Measurements from ENCODE around the gene CLIP2.

Gene CLIP2

GRCh38 chr7:74455291-74455804 lies 166.1 kb downstream of the CLIP2 start:
- peaks cover 57% of the 10 kb centered on the region for H3K79me2 ChIP-seq (ENCODE audit: low read length)
- H4K20me1 ChIP-seq (ENCODE audit: insufficient read depth, low read length), result no peaks in the 10 kb centered on the region
- no peak overlapping the region for H3K4me3 ChIP-seq (ENCODE audit: low read length)
- H3K4me2 ChIP-seq (ENCODE audit: low read depth, low read length), result no peak overlapping the region
- no peaks in the 10 kb centered on the region for H3K9me2 ChIP-seq (replicated peaks; ENCODE audit: insufficient read depth, low read length)
- DNase-seq, result no peak
- no peak overlapping the region for H3K9ac ChIP-seq (ENCODE audit: low read length)
- peaks cover 9% of the 10 kb centered on the region for H3F3A ChIP-seq (ENCODE audit: insufficient read depth, low read length)
- TF ChIP-seq EZH2 (optimal IDR thresholded peaks at IDR 0.05; ENCODE audit: low read depth, low read length), result no peak
- TF ChIP-seq EZH2phosphoT487 (IDR thresholded peaks at IDR 0.05; ENCODE audit: low read length), result no peak
- TF ChIP-seq, protein P1, sequence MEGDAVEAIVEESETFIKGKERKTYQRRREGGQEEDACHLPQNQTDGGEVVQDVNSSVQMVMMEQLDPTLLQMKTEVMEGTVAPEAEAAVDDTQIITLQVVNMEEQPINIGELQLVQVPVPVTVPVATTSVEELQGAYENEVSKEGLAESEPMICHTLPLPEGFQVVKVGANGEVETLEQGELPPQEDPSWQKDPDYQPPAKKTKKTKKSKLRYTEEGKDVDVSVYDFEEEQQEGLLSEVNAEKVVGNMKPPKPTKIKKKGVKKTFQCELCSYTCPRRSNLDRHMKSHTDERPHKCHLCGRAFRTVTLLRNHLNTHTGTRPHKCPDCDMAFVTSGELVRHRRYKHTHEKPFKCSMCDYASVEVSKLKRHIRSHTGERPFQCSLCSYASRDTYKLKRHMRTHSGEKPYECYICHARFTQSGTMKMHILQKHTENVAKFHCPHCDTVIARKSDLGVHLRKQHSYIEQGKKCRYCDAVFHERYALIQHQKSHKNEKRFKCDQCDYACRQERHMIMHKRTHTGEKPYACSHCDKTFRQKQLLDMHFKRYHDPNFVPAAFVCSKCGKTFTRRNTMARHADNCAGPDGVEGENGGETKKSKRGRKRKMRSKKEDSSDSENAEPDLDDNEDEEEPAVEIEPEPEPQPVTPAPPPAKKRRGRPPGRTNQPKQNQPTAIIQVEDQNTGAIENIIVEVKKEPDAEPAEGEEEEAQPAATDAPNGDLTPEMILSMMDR (IDR thresholded peaks at IDR 0.05; ENCODE audit: low read length), result no peak
- no peaks in the 10 kb centered on the region for H3K9me3 ChIP-seq (replicated peaks; ENCODE audit: insufficient read depth, low read length)
- no peak overlapping the region for H2AFZ ChIP-seq (ENCODE audit: low read length)
- H3K36me3 ChIP-seq (replicated peaks; ENCODE audit: insufficient read depth, low read length), result no peaks in the 10 kb centered on the region
- no peak overlapping the region for H3K27ac ChIP-seq (ENCODE audit: low read length)
- H3K4me1 ChIP-seq (ENCODE audit: low read length), result peaks cover 8% of the 10 kb centered on the region
- no peaks in the 10 kb centered on the region for H3K27me3 ChIP-seq (replicated peaks; ENCODE audit: insufficient read depth, low read length)

Measured in MM.1S (cell line).